K562 (cell line): ENCODE data around the gene MARK4. TPM values are rescaled to one million over a fixed set of nuclear protein-coding genes. Genes with fewer than 3 reads are reported as not detected.

Source experiments
- BRD9 ChIP-seq: fragments of 450-650 bp; IDR thresholded peaks from 2 replicates; pipeline ENCODE4 v1.6.1; 2018; ENCODE audit warnings: low read depth; ENCODE audit not compliant: partially characterized antibody
- CUX1 ChIP-seq: fragments of 200-800 bp; sonication (Bioruptor generic); IDR thresholded peaks from 2 replicates; pipeline ENCODE4 v1.6.1; 2016; ENCODE audit warnings: missing genetic modification characterization, missing compliant biosample characterization
- HDGF ChIP-seq: fragments of 450-650 bp; IDR thresholded peaks from 2 replicates; pipeline ENCODE4 v1.6.1; 2016
- KDM2B ChIP-seq: fragments of 250-450 bp; sonication (Bioruptor Pico); IDR thresholded peaks from 2 replicates; pipeline ENCODE4 v1.8.0; 2021; ENCODE audit warnings: mild to moderate bottlenecking, moderate library complexity
- SNIP1 ChIP-seq: fragments of 450-650 bp; IDR thresholded peaks from 2 replicates; pipeline ENCODE4 v1.7.1; 2017; ENCODE audit warnings: low read depth, mild to moderate bottlenecking
- TCF7L2 ChIP-seq: fragments of 150-350 bp; IDR thresholded peaks from 2 replicates; pipeline ENCODE4 v1.6.1; 2016; ENCODE audit warnings: low read depth, mild to moderate bottlenecking, low read length, moderate library complexity
- ZNF407 ChIP-seq: fragments of 450-650 bp; IDR thresholded peaks from 2 replicates; pipeline ENCODE4 v1.6.1; 2016; ENCODE audit warnings: low read depth
- polyA plus RNA-seq, 8 experiments: library from polyadenylated mRNA; depleted of rRNA in 4 of 8; stranded (reverse) in 5 of 8; unstranded in 3 of 8; fragments of >200 nt; fragmentation: Nextera tagmentation in 2 of 8; fragmentation: Illumina TruSeq in 1 of 8; extraction: Ambion mirVana in 2 of 8; extraction: Trizol in 1 of 8; gene quantifications; 2 replicates each; pipeline versions ENCODE4 v1.2.1 to v1.2.3, GENCODE V29; 2011 to 2014; ENCODE audit warnings: inconsistent platforms in 1 of 8, missing spikeins in 1 of 8
- total RNA-seq, 7 experiments: library from RNA; depleted of rRNA in 6 of 7; stranded (reverse); fragments of >200 nt in 6 of 7; fragmentation: Illumina TruSeq in 2 of 7; extraction: Trizol in 2 of 7; gene quantifications; 2 replicates each; pipeline versions ENCODE4 v1.2.1 to v1.2.3, GENCODE V29; 2011 to 2021; ENCODE audit warnings: low replicate concordance in 1 of 7
- TF ChIP-seq, protein P1 (sequence below): fragments of 450-650 bp; IDR thresholded peaks from 2 replicates; pipeline ENCODE4 v1.6.1; 2018; ENCODE audit not compliant: partially characterized antibody

The MARK4 gene
- total and polyA plus RNA-seq, 9 of the 15 experiments (the other 6 are each of a cell fraction or from before 2014, with no cell fraction given): 0.52 to 29.4 (median 8.6) TPM

DNA sequence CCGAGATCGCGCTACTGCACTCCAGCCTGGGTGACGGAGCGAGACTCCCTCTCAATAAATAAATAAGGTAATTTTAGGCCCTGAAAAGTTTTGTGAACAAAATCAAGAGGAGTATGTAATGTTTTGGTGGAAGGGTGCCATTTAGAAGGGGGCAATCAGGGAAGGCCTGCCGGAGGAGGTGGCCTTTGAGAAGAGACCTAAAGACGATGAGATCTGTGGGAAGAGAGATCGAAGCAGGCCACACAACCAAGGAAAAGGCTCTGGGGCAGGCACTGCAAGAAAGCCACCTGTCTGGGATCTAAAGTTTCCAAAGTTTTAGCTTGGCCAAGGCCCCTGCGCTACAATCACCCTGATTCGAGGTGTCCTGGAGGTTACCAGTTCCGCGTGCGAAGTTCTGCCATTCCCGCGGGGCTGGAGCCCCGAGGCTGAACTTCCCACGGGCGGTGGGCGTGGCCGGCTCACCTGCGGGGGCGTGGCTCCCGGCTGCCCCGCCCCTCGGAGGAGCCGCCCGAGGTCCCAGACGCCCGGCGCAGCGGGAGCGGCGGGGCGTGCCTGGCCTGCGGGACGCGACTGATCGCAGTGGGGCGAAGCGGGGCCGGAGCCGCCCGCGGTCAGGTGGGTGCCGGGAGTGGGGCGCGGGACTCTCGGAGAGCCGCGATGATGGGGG, 89.3 kb downstream of the MARK4 start, which contains the start of gene KLC3 (continued):
- TF ChIP-seq ZNF407 (no peak), BRD9 (no peak), CUX1 (CRISPR knock-in tag) (no peak), TCF7L2 (no peak), KDM2B (no peak), SNIP1 (no peak), HDGF (no peak)
- TF ChIP-seq, protein P1, sequence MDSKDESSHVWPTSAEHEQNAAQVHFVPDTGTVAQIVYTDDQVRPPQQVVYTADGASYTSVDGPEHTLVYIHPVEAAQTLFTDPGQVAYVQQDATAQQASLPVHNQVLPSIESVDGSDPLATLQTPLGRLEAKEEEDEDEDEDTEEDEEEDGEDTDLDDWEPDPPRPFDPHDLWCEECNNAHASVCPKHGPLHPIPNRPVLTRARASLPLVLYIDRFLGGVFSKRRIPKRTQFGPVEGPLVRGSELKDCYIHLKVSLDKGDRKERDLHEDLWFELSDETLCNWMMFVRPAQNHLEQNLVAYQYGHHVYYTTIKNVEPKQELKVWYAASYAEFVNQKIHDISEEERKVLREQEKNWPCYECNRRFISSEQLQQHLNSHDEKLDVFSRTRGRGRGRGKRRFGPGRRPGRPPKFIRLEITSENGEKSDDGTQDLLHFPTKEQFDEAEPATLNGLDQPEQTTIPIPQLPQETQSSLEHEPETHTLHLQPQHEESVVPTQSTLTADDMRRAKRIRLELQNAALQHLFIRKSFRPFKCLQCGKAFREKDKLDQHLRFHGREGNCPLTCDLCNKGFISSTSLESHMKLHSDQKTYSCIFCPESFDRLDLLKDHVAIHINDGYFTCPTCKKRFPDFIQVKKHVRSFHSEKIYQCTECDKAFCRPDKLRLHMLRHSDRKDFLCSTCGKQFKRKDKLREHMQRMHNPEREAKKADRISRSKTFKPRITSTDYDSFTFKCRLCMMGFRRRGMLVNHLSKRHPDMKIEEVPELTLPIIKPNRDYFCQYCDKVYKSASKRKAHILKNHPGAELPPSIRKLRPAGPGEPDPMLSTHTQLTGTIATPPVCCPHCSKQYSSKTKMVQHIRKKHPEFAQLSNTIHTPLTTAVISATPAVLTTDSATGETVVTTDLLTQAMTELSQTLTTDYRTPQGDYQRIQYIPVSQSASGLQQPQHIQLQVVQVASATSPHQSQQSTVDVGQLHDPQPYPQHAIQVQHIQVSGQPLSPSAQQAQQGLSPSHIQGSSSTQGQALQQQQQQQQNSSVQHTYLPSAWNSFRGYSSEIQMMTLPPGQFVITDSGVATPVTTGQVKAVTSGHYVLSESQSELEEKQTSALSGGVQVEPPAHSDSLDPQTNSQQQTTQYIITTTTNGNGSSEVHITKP: no peak
